Esophagus muscularis mucosa (tissue), 4 donors: ENCODE data around the gene TMEM14A. TPM values are rescaled to one million over a fixed set of nuclear protein-coding genes. Genes with fewer than 3 reads are reported as not detected.

Experiments used
- DNase-seq: peaks from one replicate; pipeline ENCODE4 v3.0.0-alpha.2; 2017; ENCODE audit errors: extremely low spot score
- H3K27ac ChIP-seq, 4 donors: fragments of 200-600 bp; sonication (generic); replicated peaks in 1 of 4; 1 replicate in 3 of 4; 2 replicates in 1 of 4; pipeline ENCODE4 v1.5.1; 2016 to 2019; ENCODE audit warnings: mild to moderate bottlenecking in 1 of 4
- H3K27me3 ChIP-seq, 4 donors: fragments of 200-600 bp; sonication (generic); one replicate each; pipeline versions ENCODE4 v1.5.1 to v1.6.0; 2016 to 2019
- H3K36me3 ChIP-seq, 4 donors: fragments of 200-600 bp; sonication (generic); one replicate each; pipeline ENCODE4 v1.5.1; 2016 to 2019
- H3K4me1 ChIP-seq, 4 donors: fragments of 200-600 bp; sonication (generic); one replicate each; pipeline ENCODE4 v1.5.1; 2016 to 2019
- H3K4me3 ChIP-seq, 4 donors: fragments of 200-600 bp; sonication (generic); 1 replicate in 2 of 4; 2 replicates in 2 of 4; pipeline ENCODE4 v1.5.1; 2016 to 2019; ENCODE audit warnings: mild to moderate bottlenecking in 4 of 4, moderate library complexity in 1 of 4
- H3K9me3 ChIP-seq, 4 donors: fragments of 200-600 bp; sonication (generic); 1 replicate in 3 of 4; 2 replicates in 1 of 4; pipeline ENCODE4 v1.5.1; 2016 to 2019
- EP300 ChIP-seq: sonication (generic); formaldehyde crosslinking; IDR thresholded peaks from one replicate; pipeline ENCODE4 v1.6.1; 2017; ENCODE audit warnings: antibody characterized with exemption
- POLR2A ChIP-seq: fragments of 450-650 bp; IDR thresholded peaks from one replicate; pipeline ENCODE4 v1.6.1; 2017; ENCODE audit warnings: antibody characterized with exemption, moderate library complexity, mild to moderate bottlenecking, low read depth
- POLR2AphosphoS5 ChIP-seq, 2 donors: sonication (generic); formaldehyde crosslinking; IDR thresholded peaks; one replicate each; pipeline ENCODE4 v1.6.1; 2017; ENCODE audit warnings: antibody characterized with exemption in 2 of 2
- WGBS: methylation state at CpG from one replicate; pipeline ENCODE4 v1.1.5; 2018; 5-methylcytosine and 5-hydroxymethylcytosine counted together
- intact Hi-C: fragments of 100-400 bp; cut with DNase I; formaldehyde crosslinking; loops from one replicate; pipeline ENCODE4 v1.15.1; 2023
- total RNA-seq, 4 donors: library from RNA; depleted of rRNA; stranded (reverse); fragments of >200 nt; gene quantifications; one replicate each; pipeline versions ENCODE4 v1.1.0 to v1.2.1, GENCODE V29; 2016
- TF ChIP-seq, protein P1 (sequence below), 3 experiments: fragments of 200-600 bp in 2 of 3; fragments of 450-650 bp in 1 of 3; sonication (generic) in 2 of 3; IDR thresholded peaks; one replicate each; pipeline ENCODE4 v1.5.1; 2017 to 2019; ENCODE audit warnings: antibody characterized with exemption in 3 of 3, mild to moderate bottlenecking in 2 of 3, moderate library complexity in 1 of 3

Gene TMEM14A
- total RNA-seq, 4 donors from 2014 or later: 19.2 to 31.1 (median 21.9) TPM

DNA sequence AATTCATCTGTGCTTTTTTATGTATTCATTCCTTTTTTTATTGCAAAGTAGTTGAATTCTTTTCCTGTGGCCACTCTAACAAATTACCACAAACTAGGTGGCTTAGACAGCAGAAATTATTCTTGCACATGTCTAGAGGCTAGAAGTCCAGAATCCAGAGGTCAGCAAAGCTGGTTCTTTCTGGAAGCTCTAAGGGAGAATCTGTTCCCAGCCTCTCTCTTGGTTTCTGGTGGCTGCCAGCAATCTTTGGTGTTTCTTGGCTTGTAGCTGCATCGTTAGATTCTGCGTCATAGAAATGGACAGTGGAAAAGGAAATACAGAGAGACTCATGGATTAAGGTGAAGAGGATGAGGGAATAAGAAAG, 53.1 kb downstream of the TMEM14A start:
- no peak for DNase-seq
- Histone ChIP-seq H3K4me1 (no peaks in the 10 kb centered on the region), H3K36me3 (no peaks in the 10 kb centered on the region), H3K27me3 (no peaks in the 10 kb centered on the region), H3K27ac (no peak overlapping the region), H3K4me3 (no peak overlapping the region), H3K9me3 (no peaks in the 10 kb centered on the region)
- TF ChIP-seq EP300 (no peak), POLR2AphosphoS5 (IDR thresholded peaks at IDR 0.05) (no peak), POLR2A (no peak)
- TF ChIP-seq, protein P1, sequence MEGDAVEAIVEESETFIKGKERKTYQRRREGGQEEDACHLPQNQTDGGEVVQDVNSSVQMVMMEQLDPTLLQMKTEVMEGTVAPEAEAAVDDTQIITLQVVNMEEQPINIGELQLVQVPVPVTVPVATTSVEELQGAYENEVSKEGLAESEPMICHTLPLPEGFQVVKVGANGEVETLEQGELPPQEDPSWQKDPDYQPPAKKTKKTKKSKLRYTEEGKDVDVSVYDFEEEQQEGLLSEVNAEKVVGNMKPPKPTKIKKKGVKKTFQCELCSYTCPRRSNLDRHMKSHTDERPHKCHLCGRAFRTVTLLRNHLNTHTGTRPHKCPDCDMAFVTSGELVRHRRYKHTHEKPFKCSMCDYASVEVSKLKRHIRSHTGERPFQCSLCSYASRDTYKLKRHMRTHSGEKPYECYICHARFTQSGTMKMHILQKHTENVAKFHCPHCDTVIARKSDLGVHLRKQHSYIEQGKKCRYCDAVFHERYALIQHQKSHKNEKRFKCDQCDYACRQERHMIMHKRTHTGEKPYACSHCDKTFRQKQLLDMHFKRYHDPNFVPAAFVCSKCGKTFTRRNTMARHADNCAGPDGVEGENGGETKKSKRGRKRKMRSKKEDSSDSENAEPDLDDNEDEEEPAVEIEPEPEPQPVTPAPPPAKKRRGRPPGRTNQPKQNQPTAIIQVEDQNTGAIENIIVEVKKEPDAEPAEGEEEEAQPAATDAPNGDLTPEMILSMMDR (IDR thresholded peaks at IDR 0.05): no peak
- intact Hi-C loops: no loop called here
- WGBS: 60% methylated on average over 2 of the region's 2 CpGs

DNA sequence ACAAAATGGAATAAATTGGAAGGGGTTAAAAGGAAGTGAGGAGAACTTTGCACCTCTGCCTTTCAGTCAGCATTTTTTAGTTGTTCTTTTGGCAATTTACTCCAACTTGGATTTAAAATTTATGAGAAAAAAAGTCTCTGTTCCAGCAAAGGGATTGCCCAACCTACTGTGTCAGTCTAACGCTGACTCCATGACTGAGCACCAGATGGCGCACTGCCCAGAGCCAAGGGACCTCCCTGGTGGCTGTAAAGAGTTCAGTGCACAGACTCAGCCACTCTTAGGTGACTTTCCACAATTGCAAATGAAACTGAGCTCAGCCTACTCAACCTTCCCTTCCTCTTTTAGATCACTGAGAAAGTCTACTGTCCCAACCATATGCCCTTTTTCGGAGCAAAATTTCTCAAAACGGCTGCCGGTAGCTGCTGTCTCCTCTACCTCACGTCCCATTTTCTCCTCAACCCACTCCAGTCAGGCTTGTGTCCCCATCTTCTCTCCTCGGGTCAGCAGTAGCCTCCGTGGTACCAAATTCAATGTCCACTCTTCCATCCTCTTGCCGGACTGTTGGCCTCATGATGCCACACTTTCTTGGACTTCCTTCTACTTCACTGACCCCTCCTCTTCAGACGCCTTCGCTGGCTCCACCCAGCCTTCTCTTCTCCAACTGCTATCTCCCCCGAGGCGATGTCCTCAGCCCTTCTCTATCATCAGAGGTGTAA, 53.7 kb downstream of the TMEM14A start:
- no peak for DNase-seq
- 77% methylated on average over 13 of the region's 13 CpGs for WGBS
- TF ChIP-seq POLR2A: no peak
- TF ChIP-seq, protein P1 (IDR thresholded peaks at IDR 0.05): peak in 1 of 3 experiments; percentile 19

DNA sequence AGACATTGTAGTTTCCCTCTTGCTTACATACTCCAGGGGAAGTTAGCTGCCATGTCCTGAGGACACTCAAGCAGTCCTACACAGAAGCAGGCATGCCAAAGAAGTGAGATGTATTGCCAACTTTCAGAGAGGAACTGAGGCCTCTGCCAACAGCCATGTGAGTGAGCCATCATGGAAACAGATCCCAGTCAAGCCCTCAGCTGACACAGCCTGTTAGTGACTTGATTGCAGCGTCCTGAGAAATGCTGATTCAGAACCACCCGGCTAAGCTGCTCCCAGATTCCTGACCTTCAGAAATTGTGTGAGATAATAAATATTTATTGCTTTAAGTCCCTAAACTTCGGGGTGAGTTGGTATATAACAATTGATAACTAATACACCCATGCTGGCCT, 54.2 kb downstream of the TMEM14A start:
- TF ChIP-seq POLR2A: no peak
- no peak for TF ChIP-seq EP300
- TF ChIP-seq, protein P1 (IDR thresholded peaks at IDR 0.05): no peak
- TF ChIP-seq POLR2AphosphoS5 (IDR thresholded peaks at IDR 0.05): no peak
- Histone ChIP-seq H3K27me3 (no peaks in the 10 kb centered on the region), H3K4me3 (no peak overlapping the region), H3K4me1 (no peaks in the 10 kb centered on the region), H3K27ac (no peak overlapping the region), H3K9me3 (no peaks in the 10 kb centered on the region), H3K36me3 (no peaks in the 10 kb centered on the region)
- DNase-seq: no peak
- intact Hi-C loops: no loop called here
- WGBS: 74% methylated on average over 3 of the region's 3 CpGs

More for the DNA sequence above, 53.7 kb downstream of the TMEM14A start:
- Histone ChIP-seq H3K36me3 (no peaks in the 10 kb centered on the region), H3K27ac (no peak overlapping the region), H3K4me3 (no peak overlapping the region), H3K9me3 (no peaks in the 10 kb centered on the region), H3K27me3 (no peaks in the 10 kb centered on the region), H3K4me1 (no peaks in the 10 kb centered on the region)
- intact Hi-C loops: no loop called here

DNA sequence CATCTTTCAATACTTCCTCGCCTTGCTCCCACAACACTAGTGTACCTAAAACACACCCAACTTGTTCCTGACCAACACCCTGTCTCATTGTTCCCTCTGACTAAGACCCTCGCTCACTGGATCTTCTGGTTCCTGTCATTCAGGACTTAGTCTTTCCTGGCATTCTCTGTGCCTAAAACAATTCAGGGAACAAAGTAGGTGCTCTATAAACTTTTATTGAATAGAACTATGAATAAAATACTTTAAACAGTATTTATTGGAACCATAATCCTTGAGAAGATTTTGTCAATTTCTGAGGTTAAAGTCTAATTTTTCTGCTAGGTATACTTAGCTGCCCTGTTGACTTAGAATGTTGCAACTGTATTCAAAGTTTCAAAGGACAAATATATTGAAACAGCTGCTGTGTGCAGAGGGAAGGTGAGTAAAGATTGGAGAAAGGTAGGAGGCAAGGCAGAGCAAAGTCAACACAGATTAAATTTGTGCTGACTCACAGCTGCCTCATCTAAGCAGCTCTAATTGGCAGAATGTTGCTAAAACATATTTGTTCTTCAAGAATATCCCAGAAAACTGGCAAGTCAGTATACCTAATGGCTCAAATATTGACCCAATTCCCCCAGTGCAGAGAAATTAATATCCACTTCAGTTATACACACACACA, 54.8 kb downstream of the TMEM14A start:
- intact Hi-C loops: no loop called here
- TF ChIP-seq, protein P1 (IDR thresholded peaks at IDR 0.05): no peak
- TF ChIP-seq POLR2AphosphoS5 (IDR thresholded peaks at IDR 0.05) (no peak), EP300 (no peak), POLR2A (no peak)
- no peak for DNase-seq
- H3K27ac ChIP-seq: no peak overlapping the region
- no peaks in the 10 kb centered on the region for H3K4me1 ChIP-seq
- 81% methylated on average over 2 of the region's 2 CpGs for WGBS
- H3K36me3 ChIP-seq: no peaks in the 10 kb centered on the region
- no peaks in the 10 kb centered on the region for H3K27me3 ChIP-seq
- no peaks in the 10 kb centered on the region for H3K9me3 ChIP-seq
- no peak overlapping the region for H3K4me3 ChIP-seq
